Measurements from ENCODE around the gene ARPC2.
"Not testable (repeated sequence)": the region's sequence is repeated elsewhere in the genome, so short reads cannot be mapped to it uniquely, and the experiment has no call there.

The ARPC2 gene

GRCh38 chr2:218216674-218217359 is at the start of gene ARPC2:
Gene ARPC2 (plus strand): TSS chr2:218217189. CDS start chr2:218217471, 282 bp downstream.
- DNase-seq: peak; percentile 85 to 88

- no peak for DNase-seq
These were observed 49.0 kb upstream of the ARPC2 start for GRCh38 chr2:218168016-218168415.

GRCh38 chr2:218168635-218169462 is 48.1 kb upstream of the ARPC2 start:
- DNase-seq: peak; percentile 26 to 47

GRCh38 chr2:218169757-218170546 is 47.0 kb upstream of the ARPC2 start:
- no peak for DNase-seq

- DNase-seq: not testable (repeated sequence)
These were observed 45.2 kb upstream of the ARPC2 start for GRCh38 chr2:218171744-218172143.

- DNase-seq: no peak
These were observed 44.1 kb upstream of the ARPC2 start for GRCh38 chr2:218172845-218173244.

GRCh38 chr2:218179782-218180181 is 37.2 kb upstream of the ARPC2 start:
- no peak for DNase-seq

- no peak for DNase-seq
These were observed 36.4 kb upstream of the ARPC2 start for GRCh38 chr2:218180467-218181114.

- DNase-seq: no peak
These were observed 32.7 kb upstream of the ARPC2 start for GRCh38 chr2:218184331-218184730.

GRCh38 chr2:218186355-218186766 is 30.6 kb upstream of the ARPC2 start:
- peak; percentile 68 to 81 for DNase-seq

- no peak for DNase-seq
These were observed 30.1 kb upstream of the ARPC2 start for GRCh38 chr2:218186876-218187275.

GRCh38 chr2:218187296-218188015 is 29.5 kb upstream of the ARPC2 start:
- no peak for DNase-seq

GRCh38 chr2:218188528-218188927 is 28.5 kb upstream of the ARPC2 start:
- DNase-seq: no peak

- no peak for DNase-seq
These were observed 24.0 kb upstream of the ARPC2 start for GRCh38 chr2:218192902-218193430.

- no peak for DNase-seq
These were observed 23.3 kb upstream of the ARPC2 start for GRCh38 chr2:218193701-218194100.

GRCh38 chr2:218194880-218195279 is 22.1 kb upstream of the ARPC2 start:
- no peak for DNase-seq

GRCh38 chr2:218196974-218197373 is 20.0 kb upstream of the ARPC2 start:
- no peak for DNase-seq

- DNase-seq: no peak
These were observed 14.7 kb upstream of the ARPC2 start for GRCh38 chr2:218202266-218202665.

GRCh38 chr2:218209078-218209477 is 7.9 kb upstream of the ARPC2 start:
- DNase-seq: no peak

- DNase-seq: no peak
These were observed 2.9 kb upstream of the ARPC2 start for GRCh38 chr2:218214116-218214515.

GRCh38 chr2:218216336-218216673 is 684 bp upstream of the ARPC2 start:
- no peak for DNase-seq
